Measurements from ENCODE around the gene SLC16A7.

- TF ChIP-seq CTCF (conservative IDR thresholded peaks at IDR 0.05 in 1 of 2, IDR thresholded peaks at IDR 0.05 in 1 of 2; ENCODE audit: extremely low read depth in 1 of 2, insufficient read depth in 1 of 2, low read depth in 1 of 2, low read length in 2 of 2) (no peak), EZH2 (IDR thresholded peaks at IDR 0.05; ENCODE audit: borderline replicate concordance, low read length) (no peak)
Observed at GRCh38 chr12:59723520-59723919, 127.7 kb downstream of the SLC16A7 start.

Data from mammary epithelial cell (primary cell).